K562 treated with DMSO at 1 percent for 48 hours (cell line): Measurements from ENCODE around the gene XAGE1A. TPM values are rescaled to one million over a fixed set of nuclear protein-coding genes. Genes with fewer than 3 reads are reported as not detected.

Experiments used
- total RNA-seq: library from RNA; unstranded; fragments of 300-600 nt; gene quantifications from 2 replicates; pipeline ENCODE4 v1.2.3, GENCODE V29; 2022; ENCODE audit warnings: low replicate concordance; ENCODE audit errors: extremely low read depth

XAGE1A gene, protein sequence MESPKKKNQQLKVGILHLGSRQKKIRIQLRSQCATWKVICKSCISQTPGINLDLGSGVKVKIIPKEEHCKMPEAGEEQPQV
- not detected in 2 replicates for total RNA-seq

DNA sequence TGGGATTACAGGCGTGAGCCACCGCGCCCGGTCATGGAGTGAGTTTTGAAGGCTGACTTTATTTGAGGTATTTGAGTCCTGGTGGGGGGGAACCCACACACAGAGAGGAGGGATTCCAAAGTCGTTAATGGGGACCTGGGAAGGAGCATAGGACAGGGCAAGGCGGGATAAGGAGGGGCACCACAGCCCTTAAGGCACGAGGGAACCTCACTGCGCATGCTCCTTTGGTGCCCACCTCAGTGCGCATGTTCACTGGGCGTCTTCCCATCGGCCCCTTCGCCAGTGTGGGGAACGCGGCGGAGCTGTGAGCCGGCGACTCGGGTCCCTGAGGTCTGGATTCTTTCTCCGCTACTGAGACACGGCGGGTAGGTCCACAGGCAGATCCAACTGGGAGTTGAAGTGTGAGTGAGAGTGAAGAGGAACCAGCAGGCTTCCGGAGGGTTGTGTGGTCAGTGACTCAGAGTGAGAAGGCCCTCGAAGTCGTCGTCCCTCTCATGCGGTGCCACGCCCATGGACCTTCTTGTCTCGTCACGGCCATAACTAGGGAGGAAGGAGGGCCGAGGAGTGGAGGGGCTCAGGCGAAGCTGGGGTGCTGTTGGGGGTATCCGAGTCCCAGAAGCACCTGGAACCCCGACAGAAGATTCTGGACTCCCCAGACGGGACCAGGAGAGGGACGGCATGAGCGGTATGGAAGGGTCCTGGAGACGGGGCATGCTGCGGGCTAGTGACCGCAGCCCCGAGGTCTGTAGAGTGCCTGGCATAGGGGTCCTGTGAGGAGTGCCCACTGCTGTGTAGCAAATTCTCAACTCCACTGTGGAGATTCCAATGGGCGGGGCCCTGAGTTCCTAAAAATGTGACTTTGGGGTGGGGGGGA, at the start of gene XAGE1A:
Gene XAGE1A, plus strand, starts transcription at position 264 of the 874 bp plus-strand sequence. CDS start 1,554 bp downstream, outside the sequence.

DNA sequence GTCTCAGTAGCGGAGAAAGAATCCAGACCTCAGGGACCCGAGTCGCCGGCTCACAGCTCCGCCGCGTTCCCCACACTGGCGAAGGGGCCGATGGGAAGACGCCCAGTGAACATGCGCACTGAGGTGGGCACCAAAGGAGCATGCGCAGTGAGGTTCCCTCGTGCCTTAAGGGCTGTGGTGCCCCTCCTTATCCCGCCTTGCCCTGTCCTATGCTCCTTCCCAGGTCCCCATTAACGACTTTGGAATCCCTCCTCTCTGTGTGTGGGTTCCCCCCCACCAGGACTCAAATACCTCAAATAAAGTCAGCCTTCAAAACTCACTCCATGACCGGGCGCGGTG, 21.3 kb downstream of the XAGE1A start, which contains the start of gene XAGE1B:
Gene XAGE1B, minus strand, starts transcription at position 77 of the 339 bp plus-strand sequence. CDS start 1,536 bp downstream, outside the sequence.

Other genes starting within 250 kb of the XAGE1A start
- gene XAGE2, start 126.8 kb upstream of the XAGE1A start, total RNA-seq: not detected in 2 replicates
- not detected in 2 replicates for gene XAGE1B, start 21.3 kb downstream of the XAGE1A start, total RNA-seq
- gene SSX7, start 159.1 kb downstream of the XAGE1A start, total RNA-seq: not detected in 2 replicates
- gene SSX2, start 211.4 kb downstream of the XAGE1A start, total RNA-seq: not detected in 2 replicates